SW480 (cell line): Measurements from ENCODE around the gene KLF12.

ENCODE experiments used
- DNase-seq: peaks from one replicate; pipeline ENCODE4 v3.0.0-alpha.2; 2016; ENCODE audit warnings: low spot score

The KLF12 gene

DNA sequence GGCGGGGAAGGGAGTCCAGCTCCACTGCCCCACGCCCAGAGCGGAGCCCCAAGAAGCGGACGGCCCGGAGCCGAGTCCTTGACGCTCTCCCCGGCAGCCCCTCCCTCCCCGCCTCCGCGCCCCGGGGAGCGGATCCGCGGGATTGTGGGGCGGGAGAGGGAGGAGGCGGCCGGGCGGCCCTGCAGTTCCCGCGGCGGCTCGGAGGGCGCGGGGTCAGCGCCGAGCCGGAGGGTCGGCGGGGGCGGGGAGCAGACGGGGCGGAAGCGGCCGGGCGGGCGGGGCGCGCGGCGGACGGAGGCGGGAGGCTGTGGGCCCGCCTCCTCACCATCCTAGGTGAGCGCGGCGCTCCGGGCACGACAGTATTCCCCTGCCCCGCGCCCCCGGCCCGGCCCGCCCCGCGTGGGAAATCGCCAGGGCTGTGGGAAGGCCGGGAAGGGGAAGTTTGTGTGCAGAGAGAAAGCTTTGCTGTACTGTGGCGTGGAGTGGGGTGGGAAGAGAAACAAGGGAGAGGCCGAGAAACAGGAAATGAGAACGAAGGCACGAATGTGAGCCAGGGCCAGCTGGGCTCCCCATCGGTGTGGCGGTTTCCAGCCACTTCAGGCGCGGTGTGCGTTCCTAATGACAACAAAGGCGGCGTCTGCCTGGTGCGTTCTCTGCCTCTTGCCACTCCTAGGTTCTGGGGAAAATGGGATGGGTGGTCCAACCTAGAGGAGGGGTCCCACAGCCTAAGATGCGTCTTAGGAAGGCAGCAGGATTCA lies 1.3 kb upstream of the KLF12 start:
- peak; percentile 73 for DNase-seq

GRCh38 chr13:74134777-74135325 lies 647 bp upstream of the KLF12 start:
- DNase-seq = peak; percentile 67

DNA sequence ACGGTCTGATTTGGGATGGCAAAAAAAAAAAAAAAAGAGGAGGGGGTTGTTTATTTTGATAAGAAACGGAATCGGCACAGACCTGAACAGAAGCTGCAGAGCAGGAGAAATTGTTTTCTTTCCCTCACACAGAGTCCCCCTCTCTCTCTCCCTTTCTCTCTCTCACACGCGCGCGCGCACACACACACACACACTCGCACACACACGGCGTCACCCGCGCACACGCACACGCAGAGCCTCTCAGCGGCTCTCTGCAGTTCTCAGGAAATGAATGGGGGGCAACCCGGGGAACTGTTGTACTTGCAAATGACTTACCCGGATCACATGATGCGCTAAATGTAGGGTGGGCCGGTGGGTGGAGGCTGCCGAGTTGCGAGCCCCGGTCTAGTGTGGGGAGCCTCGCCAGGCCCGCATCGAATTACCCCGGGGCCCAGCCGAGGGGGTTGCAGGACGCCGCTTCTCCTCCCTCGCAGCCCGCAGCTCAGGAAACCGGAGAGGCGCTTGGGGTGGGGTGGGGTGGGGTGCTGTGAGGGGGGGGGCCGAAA lies 475 bp downstream of the KLF12 start:
- DNase-seq = peak; percentile 90

DNA sequence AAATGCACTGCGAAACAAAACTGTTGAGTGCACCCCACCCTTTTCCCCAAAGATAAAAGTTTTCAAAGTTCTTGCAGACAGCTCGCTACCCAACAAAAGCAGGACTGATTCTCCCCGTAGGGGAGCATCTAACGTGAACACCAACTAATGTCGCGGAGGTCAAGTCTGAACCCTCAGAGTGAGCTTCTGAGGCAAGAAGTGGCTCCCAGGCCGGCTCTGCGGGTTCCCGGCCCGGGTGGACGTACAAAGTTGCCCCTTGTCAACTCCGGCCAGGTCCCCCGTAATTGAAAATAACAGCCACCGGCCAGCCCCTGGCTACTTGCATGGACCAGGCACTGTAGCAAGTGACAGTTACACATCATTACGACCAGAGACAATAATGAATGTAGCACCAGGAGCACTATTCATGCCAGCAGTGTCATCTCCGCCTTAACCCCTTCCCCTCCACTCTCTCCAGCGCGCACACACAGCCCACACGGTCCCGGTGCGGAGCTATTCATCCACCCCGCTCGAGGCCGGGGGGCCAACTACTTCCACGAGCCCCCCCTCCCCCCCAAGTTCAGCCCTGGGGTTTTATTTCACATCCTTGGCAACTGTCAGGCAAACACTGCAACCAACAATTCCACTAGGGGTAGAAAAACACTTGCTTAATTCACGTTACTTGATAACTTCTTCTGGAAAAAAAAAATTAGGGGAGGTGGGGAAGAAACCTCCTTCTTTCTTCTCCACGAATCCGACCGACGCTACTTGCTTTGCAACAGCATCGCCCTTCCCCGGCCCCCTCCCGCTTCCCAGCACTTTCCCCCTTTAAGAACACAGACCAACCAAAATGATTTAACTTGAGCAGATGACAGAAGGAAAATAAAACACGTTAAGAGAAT lies 1.2 kb downstream of the KLF12 start:
- no peak for DNase-seq

- no peak for DNase-seq
These were observed 1.9 kb downstream of the KLF12 start for GRCh38 chr13:74132152-74132775.

GRCh38 chr13:74131227-74131626 lies 3.0 kb downstream of the KLF12 start:
- DNase-seq = no peak

DNA sequence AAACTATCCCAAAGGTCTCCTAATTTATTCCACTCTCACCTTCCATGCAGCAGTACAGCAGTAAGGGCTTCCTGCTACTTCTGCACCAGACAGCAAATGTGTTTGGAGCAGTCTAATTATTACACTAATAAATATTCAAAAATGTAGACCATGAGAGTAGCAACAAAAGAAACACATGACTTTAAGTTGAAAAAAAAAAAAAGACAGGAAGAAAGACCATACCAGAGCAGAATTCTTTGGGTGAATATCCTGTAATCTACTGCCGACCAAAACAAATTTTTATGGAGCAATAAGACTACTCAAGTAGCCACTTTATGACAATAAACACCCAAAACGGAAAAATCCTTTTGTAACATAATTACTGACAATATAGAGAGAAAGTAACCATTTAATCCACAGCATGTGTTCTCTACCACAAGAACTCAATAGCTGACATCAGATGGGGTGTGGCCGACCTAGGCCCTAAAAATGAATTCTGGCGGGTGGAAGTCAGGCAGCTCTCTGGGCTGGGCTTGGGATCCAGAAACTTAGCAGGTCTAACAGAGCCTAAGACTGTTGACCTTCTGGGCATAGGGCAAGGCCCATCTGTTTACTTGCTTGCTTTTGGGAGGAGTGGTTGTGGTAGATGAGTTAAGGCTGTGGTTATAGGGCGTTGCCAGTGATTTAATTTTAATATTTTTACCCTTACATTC lies 4.6 kb downstream of the KLF12 start:
- peak; percentile 77 for DNase-seq

- DNase-seq = no peak
These were observed 5.9 kb downstream of the KLF12 start for GRCh38 chr13:74128156-74128767.

- DNase-seq = no peak
These were observed 15.9 kb downstream of the KLF12 start for GRCh38 chr13:74118328-74118727.

- no peak for DNase-seq
These were observed 16.9 kb downstream of the KLF12 start for GRCh38 chr13:74117207-74117705.

DNA sequence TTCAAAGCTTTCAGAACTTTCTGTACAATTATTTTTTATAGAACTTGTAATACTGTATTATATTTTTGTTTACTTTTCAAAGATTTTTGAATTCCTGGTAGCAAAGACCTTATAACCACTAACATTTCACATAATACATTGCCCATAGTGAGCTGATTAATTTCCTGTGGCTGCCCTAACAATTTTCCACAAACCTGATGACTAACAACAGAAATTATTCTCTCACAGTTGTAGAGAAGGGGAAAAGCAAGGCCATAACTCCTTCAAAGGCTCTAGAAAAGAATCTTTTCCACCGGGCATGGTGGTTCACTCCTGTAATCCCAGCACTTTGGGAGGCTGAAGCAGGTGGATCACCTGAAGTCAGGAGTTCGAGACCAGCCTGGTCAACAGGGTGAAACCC lies 19.1 kb downstream of the KLF12 start:
- no peak for DNase-seq

- no peak for DNase-seq
These were observed 19.6 kb downstream of the KLF12 start for GRCh38 chr13:74114641-74115040.

DNA sequence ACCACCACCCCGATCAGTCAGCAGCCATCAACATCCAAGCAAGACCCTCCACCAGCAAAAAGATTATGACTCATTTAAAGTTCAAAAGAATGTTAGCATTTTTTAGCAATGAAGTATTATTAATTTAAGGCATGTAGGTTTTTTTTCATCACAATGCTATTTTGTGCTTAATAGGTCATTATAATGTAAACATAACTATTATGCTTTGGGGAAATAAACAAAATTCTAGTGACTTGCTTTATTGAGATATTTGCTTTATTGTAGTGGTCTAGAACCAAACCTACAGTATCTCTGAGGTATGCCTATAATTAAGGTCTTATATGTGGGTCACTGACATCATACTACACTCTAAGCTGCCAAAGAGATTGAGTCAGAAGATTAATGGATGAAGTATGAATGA lies 20.0 kb downstream of the KLF12 start:
- DNase-seq = no peak

GRCh38 chr13:74111901-74112824 lies 22.0 kb downstream of the KLF12 start:
- DNase-seq = no peak

DNA sequence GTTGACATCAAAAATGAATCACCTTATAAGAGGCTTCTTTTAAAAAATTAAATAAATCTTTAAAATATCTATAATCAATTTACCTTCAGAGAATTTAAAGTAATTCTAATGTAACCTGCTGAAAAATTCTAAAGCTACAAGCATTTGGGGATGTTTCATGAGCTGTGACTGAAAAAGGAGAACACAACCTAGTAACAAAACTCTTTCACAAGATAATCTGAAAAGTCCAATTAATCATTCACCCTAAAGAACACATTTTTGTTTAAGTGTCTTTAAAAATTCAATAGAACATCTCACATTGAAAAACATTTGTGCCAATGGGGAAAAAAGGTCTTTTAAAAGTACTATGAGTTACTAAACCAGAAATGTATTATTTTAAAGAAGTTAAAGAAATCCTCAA lies 22.8 kb downstream of the KLF12 start:
- no peak for DNase-seq

DNA sequence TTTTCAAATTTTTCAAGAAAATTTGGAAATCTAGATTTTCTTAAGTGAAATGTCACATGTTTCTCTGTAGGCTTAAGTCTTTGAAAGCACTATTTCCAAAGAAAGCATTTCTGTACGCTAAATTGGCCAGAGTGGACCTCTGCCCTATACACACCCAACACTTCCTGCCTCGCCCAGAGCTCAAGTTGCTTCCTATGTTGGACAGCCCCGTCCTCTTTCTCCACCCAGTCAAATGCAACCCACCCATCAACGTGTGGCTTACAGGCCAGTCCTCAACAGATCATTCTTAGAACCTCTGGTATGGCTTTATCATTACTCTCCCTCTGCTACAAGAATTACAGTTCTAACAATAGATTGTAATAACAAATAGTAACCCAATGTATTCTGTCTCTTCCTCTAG lies 24.2 kb downstream of the KLF12 start:
- no peak for DNase-seq

GRCh38 chr13:74107598-74107997 lies 26.6 kb downstream of the KLF12 start:
- DNase-seq = no peak

- DNase-seq = no peak
These were observed 28.3 kb downstream of the KLF12 start for GRCh38 chr13:74105871-74106270.

GRCh38 chr13:74104661-74105275 lies 29.4 kb downstream of the KLF12 start:
- DNase-seq = no peak
